ENCODE measurements around the gene DYNLRB2. TPM values are rescaled to one million over a fixed set of nuclear protein-coding genes. Genes with fewer than 3 reads are reported as not detected.

The DYNLRB2 gene
- total and polyA plus RNA-seq, 9 of the 15 experiments (the other 6 are each of a cell fraction or from before 2014, with no cell fraction given), result not detected

DNA sequence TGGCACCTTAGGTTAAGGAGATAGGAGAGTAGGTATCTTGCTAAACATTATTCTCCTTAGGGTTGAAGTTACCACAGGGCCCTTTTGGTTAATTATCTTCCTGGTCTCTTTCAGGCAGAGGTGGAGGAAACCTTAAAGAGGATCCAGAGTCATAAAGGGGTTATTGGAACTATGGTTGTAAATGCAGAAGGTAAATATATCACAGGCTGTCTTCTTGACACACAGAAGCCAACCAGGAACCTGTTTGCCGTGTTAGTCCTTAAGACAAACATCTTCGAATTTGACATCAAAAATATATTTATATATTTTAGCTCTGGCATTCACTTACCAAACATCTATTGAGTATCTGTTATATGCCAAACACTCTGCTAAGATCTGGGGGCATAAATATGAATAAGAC is 2.4 kb downstream of the DYNLRB2 start:
- Histone ChIP-seq H3K36me3 (ENCODE audit: control insufficient read depth, insufficient read depth, low read length) (no peaks in the 10 kb centered on the region), H4K20me1 (replicated peaks; ENCODE audit: control insufficient read depth, insufficient read depth, low read length) (no peaks in the 10 kb centered on the region), H3K27ac (ENCODE audit: extremely low read depth, low read depth, low read length) (no peak overlapping the region), H3K4me1 (replicated peaks in 1 of 2; ENCODE audit: control insufficient read depth in 2 of 2, insufficient read depth in 2 of 2, low read length in 2 of 2) (peaks cover 0 to 8% of the 10 kb centered on the region in 2 experiments; a peak in 2 of 5 replicates), H2AFZ (ENCODE audit: low read depth, low read length) (no peak overlapping the region), H3K4me3 (no peak overlapping the region), H3K79me2 (ENCODE audit: control insufficient read depth, insufficient read depth, low read length) (no peaks in the 10 kb centered on the region), H3K9ac (ENCODE audit: insufficient read depth in 1 of 2, low read depth in 2 of 2, low read length in 2 of 2) (no peak overlapping the region), H3K4me2 (ENCODE audit: insufficient read depth, low read length) (no peak overlapping the region), H3K27me3 (ENCODE audit: control insufficient read depth in 2 of 2, insufficient read depth in 2 of 2, low read length in 2 of 2) (no peaks in the 10 kb centered on the region), H3K9me1 (ENCODE audit: control insufficient read depth, insufficient read depth, low read length) (no peaks in the 10 kb centered on the region), H3K9me3 (replicated peaks; ENCODE audit: control insufficient read depth, insufficient read depth, low read depth, low read length) (no peaks in the 10 kb centered on the region; the same call in 1 of the 2 replicates)
- 0% methylated on average over 2 of the region's 2 CpGs for WGBS (ENCODE audit: insufficient coverage, low coverage, missing lambda C conversion rate)
- ChIA-PET CTCF (ENCODE audit: low intra/inter-chr PET ratio) (no interaction called here), POLR2A (interaction anchor here (0.7 kb wide), 1 partner anchor 61 kb away, joined by 3 read pairs; no protein-coding TSS in a partner anchor)
- in situ Hi-C loops (cut with MboI), result loop anchor here (25.0 kb wide), 1 partner anchor 1194 kb away; no protein-coding TSS in a partner anchor
- no peak for DNase-seq (ENCODE audit: extremely low read depth in 1 of 4, low spot score in 3 of 4)
- TF ChIP-seq KDM2B (CRISPR knock-in tag; IDR thresholded peaks at IDR 0.05), result no peak
- TF ChIP-seq, protein P1, sequence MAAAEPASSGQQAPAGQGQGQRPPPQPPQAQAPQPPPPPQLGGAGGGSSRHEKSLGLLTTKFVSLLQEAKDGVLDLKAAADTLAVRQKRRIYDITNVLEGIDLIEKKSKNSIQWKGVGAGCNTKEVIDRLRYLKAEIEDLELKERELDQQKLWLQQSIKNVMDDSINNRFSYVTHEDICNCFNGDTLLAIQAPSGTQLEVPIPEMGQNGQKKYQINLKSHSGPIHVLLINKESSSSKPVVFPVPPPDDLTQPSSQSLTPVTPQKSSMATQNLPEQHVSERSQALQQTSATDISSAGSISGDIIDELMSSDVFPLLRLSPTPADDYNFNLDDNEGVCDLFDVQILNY (CRISPR knock-in tag; IDR thresholded peaks at IDR 0.05), result no peak
- TF ChIP-seq, protein P2, sequence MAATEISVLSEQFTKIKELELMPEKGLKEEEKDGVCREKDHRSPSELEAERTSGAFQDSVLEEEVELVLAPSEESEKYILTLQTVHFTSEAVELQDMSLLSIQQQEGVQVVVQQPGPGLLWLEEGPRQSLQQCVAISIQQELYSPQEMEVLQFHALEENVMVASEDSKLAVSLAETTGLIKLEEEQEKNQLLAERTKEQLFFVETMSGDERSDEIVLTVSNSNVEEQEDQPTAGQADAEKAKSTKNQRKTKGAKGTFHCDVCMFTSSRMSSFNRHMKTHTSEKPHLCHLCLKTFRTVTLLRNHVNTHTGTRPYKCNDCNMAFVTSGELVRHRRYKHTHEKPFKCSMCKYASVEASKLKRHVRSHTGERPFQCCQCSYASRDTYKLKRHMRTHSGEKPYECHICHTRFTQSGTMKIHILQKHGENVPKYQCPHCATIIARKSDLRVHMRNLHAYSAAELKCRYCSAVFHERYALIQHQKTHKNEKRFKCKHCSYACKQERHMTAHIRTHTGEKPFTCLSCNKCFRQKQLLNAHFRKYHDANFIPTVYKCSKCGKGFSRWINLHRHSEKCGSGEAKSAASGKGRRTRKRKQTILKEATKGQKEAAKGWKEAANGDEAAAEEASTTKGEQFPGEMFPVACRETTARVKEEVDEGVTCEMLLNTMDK (IDR thresholded peaks at IDR 0.05; ENCODE audit: borderline replicate concordance, insufficient read depth, low read depth, low read length, poor library complexity, severe bottlenecking), result no peak
- no peak for TF ChIP-seq KLF1 (tag; IDR thresholded peaks at IDR 0.05)
- no peak for TF ChIP-seq HIVEP1 (CRISPR knock-in tag; IDR thresholded peaks at IDR 0.05)
- no peak for TF ChIP-seq MED1 (CRISPR knock-in tag; IDR thresholded peaks at IDR 0.05; ENCODE audit: borderline replicate concordance)
- no peak for FAIRE-seq
- no TSS peak for BruUV-seq (replicated peaks)
- no peak for ATAC-seq
- intact Hi-C loops (cut with micrococcal nuclease), result no loop called here
